ENCODE measurements around the gene HYAL3.

DNA sequence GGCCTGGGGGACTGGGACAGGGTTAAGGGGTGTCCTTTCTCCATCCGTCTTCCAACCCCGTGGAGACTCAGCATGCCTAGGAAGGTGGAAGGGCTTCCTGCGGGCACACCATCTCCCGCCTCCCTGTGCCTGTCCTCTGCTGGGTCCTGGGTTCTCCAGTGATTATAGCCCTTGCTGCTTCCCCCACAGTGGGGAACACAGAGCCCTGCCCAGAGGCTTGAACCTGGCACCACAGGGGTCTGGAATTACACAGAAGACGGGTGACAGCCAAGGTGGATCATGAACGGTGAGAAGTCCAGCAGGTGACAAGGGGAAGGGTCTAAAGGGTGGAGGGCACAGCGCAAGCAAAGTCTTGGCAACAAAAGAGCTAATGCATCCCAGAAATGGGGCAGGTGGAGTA, 36.4 kb downstream of the HYAL3 start:
- TF ChIP-seq, protein P1, sequence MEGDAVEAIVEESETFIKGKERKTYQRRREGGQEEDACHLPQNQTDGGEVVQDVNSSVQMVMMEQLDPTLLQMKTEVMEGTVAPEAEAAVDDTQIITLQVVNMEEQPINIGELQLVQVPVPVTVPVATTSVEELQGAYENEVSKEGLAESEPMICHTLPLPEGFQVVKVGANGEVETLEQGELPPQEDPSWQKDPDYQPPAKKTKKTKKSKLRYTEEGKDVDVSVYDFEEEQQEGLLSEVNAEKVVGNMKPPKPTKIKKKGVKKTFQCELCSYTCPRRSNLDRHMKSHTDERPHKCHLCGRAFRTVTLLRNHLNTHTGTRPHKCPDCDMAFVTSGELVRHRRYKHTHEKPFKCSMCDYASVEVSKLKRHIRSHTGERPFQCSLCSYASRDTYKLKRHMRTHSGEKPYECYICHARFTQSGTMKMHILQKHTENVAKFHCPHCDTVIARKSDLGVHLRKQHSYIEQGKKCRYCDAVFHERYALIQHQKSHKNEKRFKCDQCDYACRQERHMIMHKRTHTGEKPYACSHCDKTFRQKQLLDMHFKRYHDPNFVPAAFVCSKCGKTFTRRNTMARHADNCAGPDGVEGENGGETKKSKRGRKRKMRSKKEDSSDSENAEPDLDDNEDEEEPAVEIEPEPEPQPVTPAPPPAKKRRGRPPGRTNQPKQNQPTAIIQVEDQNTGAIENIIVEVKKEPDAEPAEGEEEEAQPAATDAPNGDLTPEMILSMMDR (IDR thresholded peaks at IDR 0.05; ENCODE audit: insufficient read depth, low read depth, low read length), result no peak
- TF ChIP-seq EZH2 (IDR thresholded peaks at IDR 0.05; ENCODE audit: insufficient read depth, low read length), result no peak

All from astrocyte (in vitro differentiated cells and primary cell).